T follicular helper cell (primary cell): ENCODE measurements around the gene EMILIN3.

Source experiments
- DNase-seq: peaks from one replicate; pipeline ENCODE4 v3.0.0-alpha.2; 2020; ENCODE audit warnings: low read depth

The EMILIN3 gene

GRCh38 chr20:41364236-41364855, 2.3 kb downstream of the EMILIN3 start:
- no peak for DNase-seq

GRCh38 chr20:41363601-41364000, 3.0 kb downstream of the EMILIN3 start:
- DNase-seq: no peak

- DNase-seq: no peak
Measured at GRCh38 chr20:41362748-41363140, 3.9 kb downstream of the EMILIN3 start.

GRCh38 chr20:41361757-41362747, 4.6 kb downstream of the EMILIN3 start:
- DNase-seq: no peak

- no peak for DNase-seq
Measured at GRCh38 chr20:41360831-41361756, 5.5 kb downstream of the EMILIN3 start.

GRCh38 chr20:41359541-41360011, 7.0 kb downstream of the EMILIN3 start:
- no peak for DNase-seq

GRCh38 chr20:41358717-41359116, 7.9 kb downstream of the EMILIN3 start:
- no peak for DNase-seq

GRCh38 chr20:41358230-41358629, 8.4 kb downstream of the EMILIN3 start:
- no peak for DNase-seq

- no peak for DNase-seq
Measured at GRCh38 chr20:41357424-41358163, 9.0 kb downstream of the EMILIN3 start.

GRCh38 chr20:41356951-41357350, 9.7 kb downstream of the EMILIN3 start:
- DNase-seq: no peak

GRCh38 chr20:41355598-41356203, 10.9 kb downstream of the EMILIN3 start:
- DNase-seq: no peak

- no peak for DNase-seq
Measured at GRCh38 chr20:41355192-41355591, 11.4 kb downstream of the EMILIN3 start.

GRCh38 chr20:41353530-41353929, 13.1 kb downstream of the EMILIN3 start:
- no peak for DNase-seq

GRCh38 chr20:41352666-41353065, 14.0 kb downstream of the EMILIN3 start:
- DNase-seq: no peak

GRCh38 chr20:41352106-41352505, 14.5 kb downstream of the EMILIN3 start:
- DNase-seq: no peak

- DNase-seq: no peak
Measured at GRCh38 chr20:41350408-41350962, 16.1 kb downstream of the EMILIN3 start.

GRCh38 chr20:41349943-41350342, 16.7 kb downstream of the EMILIN3 start:
- DNase-seq: no peak

GRCh38 chr20:41349266-41349665, 17.4 kb downstream of the EMILIN3 start:
- DNase-seq: no peak

- DNase-seq: no peak
Measured at GRCh38 chr20:41348430-41349172, 18.0 kb downstream of the EMILIN3 start.
